Mucosa of stomach (tissue), 1 donor: Measurements from ENCODE around the gene CDC42BPG.
A peak's percentile ranks its signal among the peaks of the same experiment; 100 is the strongest.

ENCODE experiments used
- H3K27me3 ChIP-seq: one replicate; pipeline ENCODE4 v1.7.0; 2013; ENCODE audit warnings: mild to moderate bottlenecking, low read length; ENCODE audit not compliant: control insufficient read depth, insufficient read depth
- H3K36me3 ChIP-seq: one replicate; pipeline ENCODE4 v1.7.0; 2013; ENCODE audit warnings: low read length; ENCODE audit not compliant: control insufficient read depth, insufficient read depth
- H3K4me1 ChIP-seq: one replicate; pipeline ENCODE4 v1.7.0; 2013; ENCODE audit warnings: mild to moderate bottlenecking, low read length; ENCODE audit not compliant: control insufficient read depth, insufficient read depth
- H3K4me3 ChIP-seq: one replicate; pipeline ENCODE4 v1.7.0; 2013; ENCODE audit warnings: low read length
- H3K9ac ChIP-seq: one replicate; pipeline ENCODE4 v1.7.0; 2013; ENCODE audit warnings: mild to moderate bottlenecking, low read length, moderate library complexity
- H3K9me3 ChIP-seq: one replicate; pipeline ENCODE4 v1.7.0; 2013; ENCODE audit warnings: mild to moderate bottlenecking, low read length, moderate library complexity; ENCODE audit not compliant: control insufficient read depth
- donor health status: Pancreatic carcinoma.

The CDC42BPG gene

DNA sequence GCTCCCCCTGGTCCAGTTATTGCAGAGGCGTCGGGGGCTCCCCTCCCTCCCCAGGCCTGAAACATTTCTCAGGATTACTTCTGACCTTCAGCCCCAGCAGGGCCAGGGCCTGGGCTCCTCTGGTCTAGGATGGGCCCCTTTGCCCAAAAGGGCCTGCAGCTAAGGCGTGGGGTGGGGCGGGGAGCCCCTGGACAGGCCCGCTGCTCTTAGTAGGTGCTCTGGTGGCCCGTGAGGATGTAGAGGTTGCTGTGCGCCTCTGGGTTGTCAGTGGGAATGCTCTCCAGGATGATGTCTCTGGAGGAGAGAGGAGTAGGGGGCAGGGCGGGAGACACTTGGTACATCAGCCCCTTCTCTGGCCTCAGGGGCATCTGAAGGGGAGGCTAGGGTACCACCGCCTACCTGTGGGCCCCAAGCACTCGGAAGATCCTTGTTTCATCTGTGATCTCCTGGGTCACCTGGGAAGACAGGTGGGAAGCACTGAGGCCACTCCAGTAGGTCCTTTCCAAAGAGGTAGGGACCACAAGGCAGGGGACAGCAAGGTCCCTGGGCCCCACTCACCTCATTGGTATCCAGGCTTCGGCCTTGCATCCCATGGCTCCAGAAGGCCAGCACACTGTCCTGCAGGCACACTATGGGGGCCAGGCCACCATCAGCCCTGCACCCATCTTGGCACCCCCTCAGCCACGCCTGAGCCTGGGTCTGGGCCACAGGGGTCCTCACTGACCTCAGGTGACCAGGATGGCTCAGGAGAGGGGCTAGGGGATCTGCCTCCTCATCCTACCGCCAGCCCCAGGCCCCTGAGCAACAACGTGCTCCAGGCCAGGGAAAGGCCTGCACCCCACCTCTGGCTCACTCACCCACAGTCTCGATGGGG is 54.9 kb downstream of the CDC42BPG start:
- no peaks in the 10 kb centered on the region for H3K4me1 ChIP-seq
- H3K9ac ChIP-seq, result no peak overlapping the region
- H3K36me3 ChIP-seq, result no peaks in the 10 kb centered on the region
- no peaks in the 10 kb centered on the region for H3K9me3 ChIP-seq
- no peaks in the 10 kb centered on the region for H3K27me3 ChIP-seq
- no peak overlapping the region for H3K4me3 ChIP-seq

DNA sequence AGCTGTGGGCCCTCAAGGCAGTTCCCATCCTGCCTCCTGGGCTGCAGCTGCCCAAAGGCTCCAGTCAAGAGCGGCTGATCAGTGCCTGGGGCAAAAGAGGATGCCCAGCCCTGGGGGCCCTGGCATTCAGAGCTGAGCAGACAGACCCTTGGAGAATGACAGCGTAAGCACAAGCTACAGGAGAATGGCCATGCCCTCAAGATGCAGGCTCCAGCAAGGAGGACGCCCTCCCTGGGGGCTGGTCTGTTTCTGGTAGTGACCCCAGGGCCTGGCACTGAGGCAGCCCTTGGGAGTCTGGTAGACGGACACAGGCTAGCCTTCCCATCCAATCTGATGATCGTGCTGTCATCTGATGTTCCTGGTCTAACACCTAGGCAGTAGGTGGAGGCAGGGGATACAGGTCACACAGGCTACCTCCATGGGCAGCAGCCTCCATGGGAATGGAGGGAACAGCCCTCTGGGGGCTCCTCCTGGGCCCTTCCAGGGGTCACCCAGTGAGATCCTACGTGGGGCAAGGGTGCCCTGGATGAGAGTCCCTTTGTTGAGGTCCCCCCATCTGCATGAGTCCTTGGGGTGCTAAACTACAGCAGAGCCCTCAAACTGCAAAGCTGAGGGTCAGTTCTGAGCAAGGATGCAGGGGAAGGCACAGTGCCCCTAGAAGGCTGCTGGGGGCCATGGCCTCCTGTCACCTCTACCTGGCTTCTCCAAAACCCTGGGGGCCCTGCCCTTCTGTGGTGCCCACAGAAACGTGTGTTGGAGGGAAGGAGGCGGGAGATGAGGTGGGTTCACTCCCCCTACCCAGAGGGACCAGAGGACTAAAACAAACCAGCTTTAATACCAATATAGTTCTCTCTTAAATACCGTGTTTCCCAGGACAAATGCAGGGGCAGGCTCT is 55.9 kb downstream of the CDC42BPG start:
- Histone ChIP-seq H3K9ac (no peak overlapping the region), H3K27me3 (no peaks in the 10 kb centered on the region), H3K4me3 (no peak overlapping the region), H3K36me3 (no peaks in the 10 kb centered on the region), H3K9me3 (no peaks in the 10 kb centered on the region), H3K4me1 (no peaks in the 10 kb centered on the region)

DNA sequence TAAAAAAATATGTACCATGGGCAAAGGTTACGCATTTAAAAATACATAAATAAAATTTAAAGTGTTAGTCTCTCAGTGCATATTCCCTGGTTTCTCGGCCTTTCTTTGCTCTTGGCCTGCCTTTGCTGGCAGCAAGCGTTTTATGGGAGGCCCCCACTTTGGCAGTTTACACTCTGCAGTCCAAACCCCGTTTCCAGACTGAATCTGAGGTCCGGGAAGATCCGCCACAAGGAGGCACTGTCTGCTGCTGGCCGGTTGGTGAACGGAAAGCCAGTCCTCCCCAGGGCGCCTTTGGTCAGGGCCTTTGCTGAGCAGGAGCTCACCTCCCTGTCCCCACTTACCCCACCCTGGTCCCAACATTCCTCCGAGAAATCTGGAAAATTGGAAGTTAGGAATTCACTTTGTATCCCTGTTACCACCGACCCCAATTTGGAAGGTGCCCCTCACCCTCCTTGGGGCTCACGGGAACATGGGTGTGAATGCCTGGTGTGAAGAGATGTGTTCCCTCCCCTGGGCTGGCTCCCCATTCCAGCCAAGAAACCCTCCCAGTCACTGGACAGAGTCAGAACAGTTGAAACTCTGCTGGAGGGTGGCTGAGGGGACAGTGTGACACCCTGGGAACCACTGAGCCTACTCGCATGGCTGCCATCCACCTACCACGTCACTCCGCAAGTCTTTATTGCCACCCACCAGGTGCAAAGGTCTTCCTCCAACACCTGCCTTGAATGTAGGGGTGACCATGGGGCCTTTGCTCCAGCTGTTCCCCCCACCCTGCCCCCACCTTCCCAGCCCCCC is 56.7 kb downstream of the CDC42BPG start:
- H3K4me1 ChIP-seq, result no peaks in the 10 kb centered on the region
- H3K27me3 ChIP-seq, result no peaks in the 10 kb centered on the region
- H3K9me3 ChIP-seq, result no peaks in the 10 kb centered on the region
- no peak overlapping the region for H3K9ac ChIP-seq
- no peak overlapping the region for H3K4me3 ChIP-seq
- H3K36me3 ChIP-seq, result no peaks in the 10 kb centered on the region

DNA sequence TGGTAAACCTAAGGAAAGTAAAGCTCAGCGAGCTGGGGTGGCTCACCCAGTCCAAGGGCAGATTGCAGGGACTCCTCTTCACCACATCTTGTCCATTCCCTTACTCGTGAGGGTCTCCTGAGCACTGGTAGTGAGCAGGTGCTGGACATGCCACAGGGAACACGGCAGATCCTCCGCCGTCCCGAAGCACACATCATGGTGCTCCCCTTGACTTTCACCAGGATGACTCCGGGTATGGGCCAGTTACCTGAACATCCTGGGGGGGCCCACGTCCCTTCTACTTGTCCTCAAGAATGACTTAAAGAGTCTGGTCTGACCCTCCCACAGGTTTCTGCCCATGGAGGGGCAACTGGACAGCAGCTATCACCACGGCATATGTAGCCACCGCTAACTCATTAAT is 58.1 kb downstream of the CDC42BPG start:
- Histone ChIP-seq H3K27me3 (no peaks in the 10 kb centered on the region), H3K4me1 (no peaks in the 10 kb centered on the region), H3K36me3 (no peaks in the 10 kb centered on the region), H3K9ac (no peak overlapping the region), H3K9me3 (no peaks in the 10 kb centered on the region), H3K4me3 (no peak overlapping the region)

DNA sequence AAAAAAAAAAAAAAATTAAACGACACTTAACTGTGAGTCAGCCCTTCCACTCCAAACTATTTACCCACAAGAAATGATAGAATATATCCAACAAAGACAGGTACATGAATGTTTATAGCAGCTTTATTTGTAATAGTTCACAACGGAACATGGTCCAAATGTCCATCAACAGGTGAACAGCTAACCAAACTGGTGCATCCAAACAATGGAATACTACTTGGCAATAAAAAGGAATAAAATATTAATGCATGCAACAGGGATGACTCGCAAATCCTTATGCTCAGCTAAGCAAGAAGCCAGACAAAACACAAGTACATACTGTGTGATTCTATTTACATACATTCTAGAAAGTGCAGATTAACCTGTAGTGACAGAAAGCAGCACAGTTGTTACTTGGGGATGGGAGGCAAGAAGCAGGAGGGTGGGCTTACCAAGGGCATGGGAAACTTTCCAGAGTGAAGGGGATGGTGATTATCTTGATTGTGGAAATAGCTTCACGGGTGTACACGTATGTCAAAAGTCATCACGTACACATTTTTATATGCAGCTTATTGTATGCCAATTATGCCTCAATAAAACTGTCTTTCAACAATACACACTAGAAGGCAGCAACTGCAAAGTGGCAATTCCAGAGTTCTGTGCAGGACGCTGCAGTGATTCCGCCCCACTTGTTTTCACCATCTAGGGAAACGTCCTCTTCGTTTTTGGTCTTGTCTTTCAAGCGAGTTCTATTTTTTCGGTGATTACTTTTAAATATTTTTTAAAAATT is 59.5 kb downstream of the CDC42BPG start:
- H3K4me1 ChIP-seq, result no peaks in the 10 kb centered on the region
- H3K9me3 ChIP-seq, result no peaks in the 10 kb centered on the region
- no peak overlapping the region for H3K9ac ChIP-seq
- H3K27me3 ChIP-seq, result no peaks in the 10 kb centered on the region
- no peaks in the 10 kb centered on the region for H3K36me3 ChIP-seq
- H3K4me3 ChIP-seq, result no peak overlapping the region

DNA sequence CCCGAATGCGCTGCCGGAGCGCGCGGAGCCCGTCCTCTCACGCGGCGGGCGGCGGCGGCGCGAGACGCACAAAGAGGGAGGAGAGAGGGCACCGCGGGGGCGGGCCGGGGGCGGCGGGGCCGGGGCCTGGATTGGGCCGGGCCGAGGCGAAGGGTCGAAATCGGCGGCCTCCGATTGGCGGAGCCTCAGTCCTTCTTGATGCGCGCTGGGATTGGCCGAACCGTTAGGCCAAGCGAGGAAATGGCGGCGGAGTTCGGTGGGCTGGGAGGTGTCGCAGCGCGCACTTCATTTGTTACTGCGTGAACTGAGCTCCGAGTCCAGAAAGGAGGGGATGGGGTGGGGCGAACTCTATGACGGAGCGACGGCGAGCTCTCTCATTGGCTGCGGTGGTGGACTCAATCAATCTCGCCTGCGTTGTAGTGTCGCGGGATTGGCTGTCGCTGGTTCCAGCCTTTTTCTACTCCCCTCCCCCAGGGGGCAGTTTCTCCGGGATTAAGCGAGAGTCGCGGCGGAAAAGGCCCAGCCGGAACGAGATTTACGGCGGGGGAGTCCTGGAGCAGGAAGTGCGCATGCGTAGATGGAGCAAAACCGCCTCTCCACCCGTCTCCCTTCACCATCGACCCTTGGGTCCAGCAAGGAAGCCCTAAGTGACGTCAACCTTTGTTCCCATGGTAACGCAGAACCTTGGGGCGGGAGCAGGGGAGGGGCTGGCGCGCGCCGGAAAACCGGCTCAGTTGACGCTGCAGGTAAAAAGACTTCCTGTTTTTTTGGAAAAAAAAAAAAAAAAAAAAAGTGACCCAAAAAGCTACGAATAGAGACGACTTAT is 65.8 kb downstream of the CDC42BPG start, which contains the start of gene SF1:
Gene SF1, minus strand, starts transcription at position 70 of the 826 bp plus-strand sequence. CDS start 150 bp downstream, outside the sequence.
- H3K4me1 ChIP-seq, result peaks cover 10% of the 10 kb centered on the region
- peaks cover 9% of the 10 kb centered on the region for H3K36me3 ChIP-seq
- peak within 1 kb of the TSS; percentile 69 for H3K4me3 ChIP-seq
- H3K9me3 ChIP-seq, result no peaks in the 10 kb centered on the region
- peak within 1 kb of the TSS; percentile 87 for H3K9ac ChIP-seq
- H3K27me3 ChIP-seq, result no peaks in the 10 kb centered on the region

DNA sequence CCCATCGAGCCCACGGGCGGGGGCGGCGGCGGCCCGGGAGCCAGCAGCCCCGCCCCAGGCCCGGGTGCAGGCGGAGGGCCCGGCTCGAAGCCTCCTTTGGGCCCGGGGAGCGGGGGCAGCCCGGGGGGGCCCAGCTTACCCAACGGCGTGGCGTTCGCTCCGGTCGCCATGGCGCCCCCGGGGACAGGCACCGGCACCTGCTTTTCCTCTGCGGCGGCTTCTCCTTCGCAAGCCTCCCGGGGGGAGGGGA is 66.3 kb downstream of the CDC42BPG start:
- H3K36me3 ChIP-seq, result peaks cover 9% of the 10 kb centered on the region
- H3K27me3 ChIP-seq, result no peaks in the 10 kb centered on the region
- peak overlapping the region; percentile 31 for H3K4me3 ChIP-seq
- peak overlapping the region; percentile 87 for H3K9ac ChIP-seq
- H3K4me1 ChIP-seq, result peaks cover 10% of the 10 kb centered on the region
- no peaks in the 10 kb centered on the region for H3K9me3 ChIP-seq

DNA sequence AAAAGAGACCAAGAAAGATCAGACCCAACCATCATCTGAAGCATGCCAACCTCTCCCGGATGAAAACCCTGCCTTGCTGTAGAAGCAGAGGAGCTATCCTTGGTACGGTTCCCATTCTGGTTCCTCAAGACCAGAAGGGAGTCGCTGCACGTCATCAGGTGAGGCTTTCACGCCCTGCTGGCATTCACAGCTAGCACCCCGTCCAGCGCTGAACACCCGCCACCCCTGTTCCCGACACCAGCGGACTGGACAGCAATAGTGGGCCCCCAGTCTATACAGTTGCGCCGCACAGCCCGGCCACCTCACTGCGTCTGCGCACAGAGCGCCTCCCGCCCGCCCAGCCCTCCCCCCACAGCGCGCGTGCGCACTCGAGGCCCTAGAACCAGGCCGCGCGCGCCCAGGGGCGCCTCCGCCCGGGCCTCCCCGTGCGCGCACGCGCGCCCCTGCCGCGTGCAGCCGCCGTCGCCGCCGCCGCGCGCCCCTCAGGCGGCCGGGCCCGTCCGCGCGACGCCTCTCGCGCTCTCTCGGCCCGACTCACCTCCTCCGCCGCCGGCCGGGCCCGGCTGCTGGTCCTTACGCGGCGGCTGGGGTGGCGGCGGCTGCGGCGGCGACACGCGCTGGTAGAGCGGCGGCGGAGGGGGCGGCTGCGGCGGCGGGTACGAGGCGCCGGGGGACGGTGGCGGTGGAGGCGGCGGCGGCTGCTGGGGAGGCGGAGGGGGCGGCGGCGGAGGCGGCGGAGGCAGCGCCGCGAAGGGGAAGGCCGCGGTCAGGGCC is 66.8 kb downstream of the CDC42BPG start:
- peaks cover 10% of the 10 kb centered on the region for H3K4me1 ChIP-seq
- peaks cover 9% of the 10 kb centered on the region for H3K36me3 ChIP-seq

DNA sequence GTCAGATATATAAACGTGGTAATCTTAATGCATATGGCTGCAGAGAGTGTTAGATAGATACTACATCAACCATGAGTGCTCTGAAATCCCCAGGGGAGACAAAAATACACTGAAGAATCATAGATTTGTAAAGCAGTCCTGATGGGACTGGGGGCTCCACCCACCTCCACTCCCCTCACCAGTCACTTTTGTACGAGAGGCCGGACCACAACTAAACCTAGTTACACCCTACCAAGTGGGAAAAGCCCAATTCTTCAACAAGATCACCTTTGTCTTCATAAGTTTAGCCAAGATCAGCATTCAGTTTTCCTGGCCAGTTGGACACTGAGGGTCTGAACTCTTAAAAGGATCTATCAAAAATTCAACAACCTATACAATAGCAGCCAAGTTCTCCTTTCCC is 67.6 kb downstream of the CDC42BPG start:
- peaks cover 10% of the 10 kb centered on the region for H3K4me1 ChIP-seq
- no peaks in the 10 kb centered on the region for H3K27me3 ChIP-seq
- peak overlapping the region; percentile 69 for H3K4me3 ChIP-seq
- no peaks in the 10 kb centered on the region for H3K9me3 ChIP-seq
- peak overlapping the region; percentile 72 for H3K9ac ChIP-seq
- peaks cover 9% of the 10 kb centered on the region for H3K36me3 ChIP-seq

More for the DNA sequence above, 66.8 kb downstream of the CDC42BPG start:
- H3K27me3 ChIP-seq, result no peaks in the 10 kb centered on the region
- H3K9ac ChIP-seq, result peak overlapping the region; percentile 87
- H3K9me3 ChIP-seq, result no peaks in the 10 kb centered on the region
- peak overlapping the region; percentile 69 for H3K4me3 ChIP-seq

DNA sequence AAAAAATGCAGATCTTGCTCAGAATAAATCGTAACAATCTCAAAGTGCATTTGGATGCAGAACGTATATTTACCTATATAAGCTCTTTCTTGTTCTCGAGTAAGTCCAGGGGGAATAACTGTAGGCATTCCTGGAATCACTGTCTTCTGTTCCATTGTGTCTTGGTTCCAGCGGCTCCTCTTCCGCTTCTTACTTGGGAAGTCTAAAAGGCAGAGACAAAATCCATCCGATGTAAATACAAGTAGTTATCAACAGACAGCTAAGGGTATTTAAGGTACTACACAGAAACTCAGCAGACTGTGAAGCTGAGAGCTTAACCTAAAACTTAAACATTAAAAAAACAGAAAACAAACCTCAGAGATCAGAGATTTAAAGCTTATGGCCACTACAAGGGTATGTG is 68.0 kb downstream of the CDC42BPG start:
- peak overlapping the region; percentile 72 for H3K9ac ChIP-seq
- H3K4me3 ChIP-seq, result peak overlapping the region; percentile 69
- peaks cover 10% of the 10 kb centered on the region for H3K4me1 ChIP-seq
- H3K36me3 ChIP-seq, result peaks cover 9% of the 10 kb centered on the region
- H3K27me3 ChIP-seq, result no peaks in the 10 kb centered on the region
- no peaks in the 10 kb centered on the region for H3K9me3 ChIP-seq
